WTC11 (cell line): Measurements from ENCODE around the gene VTI1A.

ENCODE experiments used
- ATF1 ChIP-seq: sonication (generic); formaldehyde crosslinking; IDR thresholded peaks from 2 replicates; pipeline ENCODE4 v1.8.1; 2023; ENCODE audit warnings: mild to moderate bottlenecking, moderate library complexity, missing genetic modification reagents
- ESRRA ChIP-seq: sonication (generic); formaldehyde crosslinking; IDR thresholded peaks from 2 replicates; pipeline ENCODE4 v1.8.1; 2022; ENCODE audit warnings: mild to moderate bottlenecking, missing genetic modification reagents, borderline replicate concordance
- JAZF1 ChIP-seq: fragments of 250-450 bp; sonication (Bioruptor Pico); IDR thresholded peaks from 2 replicates; pipeline ENCODE4 v1.9.0; 2021; ENCODE audit warnings: moderate library complexity, mild to moderate bottlenecking, inconsistent platforms
- SMAD3 ChIP-seq: sonication (generic); formaldehyde crosslinking; IDR thresholded peaks from 2 replicates; pipeline ENCODE4 v1.8.0; 2022; ENCODE audit warnings: missing genetic modification reagents, mild to moderate bottlenecking, borderline replicate concordance
- TF ChIP-seq, protein P1 (sequence below): fragments of 200-600 bp; IDR thresholded peaks from 2 replicates; pipeline ENCODE4 v1.8.0; 2022; ENCODE audit warnings: antibody characterized with exemption
- TF ChIP-seq, protein P2 (sequence below): sonication (generic); formaldehyde crosslinking; IDR thresholded peaks from 2 replicates; pipeline ENCODE4 v1.8.0; 2022; ENCODE audit warnings: mild to moderate bottlenecking, missing genetic modification reagents

- TF ChIP-seq, protein P1, sequence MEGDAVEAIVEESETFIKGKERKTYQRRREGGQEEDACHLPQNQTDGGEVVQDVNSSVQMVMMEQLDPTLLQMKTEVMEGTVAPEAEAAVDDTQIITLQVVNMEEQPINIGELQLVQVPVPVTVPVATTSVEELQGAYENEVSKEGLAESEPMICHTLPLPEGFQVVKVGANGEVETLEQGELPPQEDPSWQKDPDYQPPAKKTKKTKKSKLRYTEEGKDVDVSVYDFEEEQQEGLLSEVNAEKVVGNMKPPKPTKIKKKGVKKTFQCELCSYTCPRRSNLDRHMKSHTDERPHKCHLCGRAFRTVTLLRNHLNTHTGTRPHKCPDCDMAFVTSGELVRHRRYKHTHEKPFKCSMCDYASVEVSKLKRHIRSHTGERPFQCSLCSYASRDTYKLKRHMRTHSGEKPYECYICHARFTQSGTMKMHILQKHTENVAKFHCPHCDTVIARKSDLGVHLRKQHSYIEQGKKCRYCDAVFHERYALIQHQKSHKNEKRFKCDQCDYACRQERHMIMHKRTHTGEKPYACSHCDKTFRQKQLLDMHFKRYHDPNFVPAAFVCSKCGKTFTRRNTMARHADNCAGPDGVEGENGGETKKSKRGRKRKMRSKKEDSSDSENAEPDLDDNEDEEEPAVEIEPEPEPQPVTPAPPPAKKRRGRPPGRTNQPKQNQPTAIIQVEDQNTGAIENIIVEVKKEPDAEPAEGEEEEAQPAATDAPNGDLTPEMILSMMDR = no peak
- no peak for TF ChIP-seq ATF1 (CRISPR knock-in tag)
- no peak for TF ChIP-seq ESRRA (CRISPR knock-in tag)
- TF ChIP-seq JAZF1 (CRISPR knock-in tag) = no peak
- TF ChIP-seq, protein P2, sequence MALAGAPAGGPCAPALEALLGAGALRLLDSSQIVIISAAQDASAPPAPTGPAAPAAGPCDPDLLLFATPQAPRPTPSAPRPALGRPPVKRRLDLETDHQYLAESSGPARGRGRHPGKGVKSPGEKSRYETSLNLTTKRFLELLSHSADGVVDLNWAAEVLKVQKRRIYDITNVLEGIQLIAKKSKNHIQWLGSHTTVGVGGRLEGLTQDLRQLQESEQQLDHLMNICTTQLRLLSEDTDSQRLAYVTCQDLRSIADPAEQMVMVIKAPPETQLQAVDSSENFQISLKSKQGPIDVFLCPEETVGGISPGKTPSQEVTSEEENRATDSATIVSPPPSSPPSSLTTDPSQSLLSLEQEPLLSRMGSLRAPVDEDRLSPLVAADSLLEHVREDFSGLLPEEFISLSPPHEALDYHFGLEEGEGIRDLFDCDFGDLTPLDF (CRISPR knock-in tag) = no peak
- TF ChIP-seq SMAD3 = no peak
These were observed 405.3 kb downstream of the VTI1A start for GRCh38 chr10:112852306-112852705.
